HPDE6-E6E7 (cell line): ENCODE results near the gene FGF12.

Experiments used
- DNase-seq: peaks from one replicate; pipeline ENCODE4 v3.0.0; 2011; ENCODE audit warnings: missing footprints; ENCODE audit errors: extremely low spot score

FGF12 gene

DNA sequence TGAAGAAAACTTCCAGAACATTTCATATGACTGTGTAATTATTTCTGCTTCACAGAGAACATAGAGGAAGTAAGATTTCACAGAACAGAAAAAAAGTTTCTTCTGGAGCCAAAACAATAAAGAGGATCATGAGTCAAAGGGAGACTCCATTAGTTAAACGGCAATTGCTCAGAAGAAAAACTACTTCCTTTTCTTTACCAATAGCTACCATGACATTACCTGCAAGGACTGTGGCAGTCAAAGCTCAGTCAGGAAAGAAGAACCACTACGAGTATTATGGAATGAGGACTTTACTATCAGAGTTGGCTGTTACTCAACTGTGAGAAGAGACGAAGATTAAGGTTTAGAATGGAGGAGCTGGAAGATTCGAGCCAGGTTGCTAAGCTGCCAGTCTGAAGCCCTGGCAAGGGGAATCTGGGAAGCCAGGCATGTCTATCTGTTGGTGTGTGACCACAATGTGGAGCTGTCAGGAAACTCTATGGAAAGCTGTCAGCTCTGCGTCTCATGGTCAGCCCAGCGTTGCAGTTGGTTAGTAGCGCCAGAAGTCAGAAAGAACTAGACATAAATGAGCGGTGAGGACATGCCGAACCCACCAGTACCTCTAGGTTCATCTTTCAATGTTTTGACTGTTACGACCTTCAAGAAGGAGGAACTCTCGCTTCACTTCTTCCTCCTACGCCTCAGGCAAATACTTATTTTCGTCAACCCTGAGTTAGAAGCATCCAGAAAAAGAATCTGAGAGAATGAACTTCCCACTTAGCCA, 604.3 kb downstream of the FGF12 start:
- no peak for DNase-seq

DNA sequence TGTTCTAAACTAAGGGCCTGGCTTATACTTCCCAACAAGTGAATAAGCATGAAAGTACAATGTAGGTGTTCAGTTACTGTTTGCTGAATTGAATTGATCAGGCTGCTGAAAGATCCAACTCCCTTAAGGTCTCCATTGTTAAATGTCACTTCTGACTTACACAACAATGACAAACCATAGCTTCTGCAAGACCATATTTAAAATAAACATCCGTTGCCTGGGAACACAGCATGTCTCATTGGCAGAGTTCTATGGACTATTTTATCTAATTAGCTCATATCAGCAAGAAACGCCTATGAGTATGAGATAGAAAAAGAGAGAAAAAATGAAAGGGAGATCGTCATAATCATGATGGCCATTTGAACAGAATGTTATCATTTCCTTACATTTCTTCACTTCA, 605.4 kb downstream of the FGF12 start:
- no peak for DNase-seq

- DNase-seq: no peak
Observed at GRCh38 chr3:192108820-192109219, 618.5 kb downstream of the FGF12 start.

- no peak for DNase-seq
Observed at GRCh38 chr3:192106543-192106942, 620.8 kb downstream of the FGF12 start.

DNA sequence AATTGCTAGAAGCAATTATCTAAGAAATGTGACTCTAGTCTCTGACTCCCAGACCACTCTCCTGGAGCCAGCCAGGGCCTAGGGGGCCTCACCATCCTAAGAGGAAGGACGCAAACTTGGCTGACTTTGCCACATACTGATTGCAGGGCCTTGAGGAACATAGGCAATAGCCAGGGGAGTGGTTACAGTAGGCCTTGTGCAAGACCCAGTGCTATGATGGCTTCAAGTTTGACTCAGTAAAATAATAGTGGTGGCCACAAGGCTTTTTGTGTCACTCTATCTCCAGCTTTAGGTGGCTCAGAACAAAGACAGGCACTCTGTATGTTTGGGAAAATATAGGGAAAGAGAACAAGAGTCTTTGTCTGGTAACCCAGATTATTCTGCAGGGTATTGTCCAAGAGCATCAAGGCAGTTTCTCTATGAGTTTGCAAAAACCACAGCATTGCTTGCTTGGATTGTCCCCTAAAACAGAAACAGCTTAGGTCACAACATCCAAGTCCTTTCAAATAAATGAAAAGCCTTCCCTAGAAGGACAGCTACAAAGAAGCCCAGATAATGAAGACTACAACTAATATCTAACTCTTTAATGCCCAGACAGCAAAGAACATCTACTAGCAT, 634.8 kb downstream of the FGF12 start:
- no peak for DNase-seq

DNA sequence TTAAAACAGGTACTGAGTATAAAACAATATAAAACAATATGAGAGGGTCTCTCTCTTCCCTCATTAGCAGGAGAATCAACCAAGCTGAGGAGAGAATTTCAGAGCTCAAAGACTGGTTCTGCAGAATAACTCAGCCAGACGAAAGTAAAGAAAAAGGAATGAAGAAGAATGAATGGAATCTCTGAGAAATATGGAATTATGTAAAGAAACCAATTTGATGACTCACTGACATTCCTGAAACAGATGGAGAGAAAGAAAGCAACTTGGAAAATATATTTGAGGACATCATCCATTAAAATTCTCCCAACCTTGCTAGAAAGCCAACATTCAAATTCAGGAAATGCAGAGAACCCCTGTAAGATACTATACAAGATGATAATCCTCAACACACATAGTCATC, 635.5 kb downstream of the FGF12 start:
- DNase-seq: no peak

DNA sequence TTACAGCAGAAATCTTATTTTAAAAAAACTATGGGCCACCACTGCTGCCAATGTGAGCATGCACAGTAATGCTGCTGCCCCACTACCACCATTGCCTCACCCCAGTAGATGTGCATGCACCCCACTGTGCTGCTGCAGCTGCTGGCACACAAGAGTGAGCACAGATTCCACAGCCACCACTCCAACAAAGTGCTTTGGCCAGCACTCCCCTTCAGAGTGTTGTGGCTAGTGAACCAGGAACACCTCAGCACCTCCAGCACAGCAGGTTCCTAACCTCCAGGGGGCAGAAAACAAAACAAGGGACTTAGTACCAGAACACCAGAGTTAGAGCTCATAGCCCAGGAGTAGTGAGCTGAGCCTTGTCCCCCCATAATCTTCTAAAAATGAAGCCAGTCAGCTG, 636.8 kb downstream of the FGF12 start:
- DNase-seq: no peak
